T-cell (primary cell): ENCODE data around the gene SMAD1. TPM values are rescaled to one million over a fixed set of nuclear protein-coding genes. Genes with fewer than 3 reads are reported as not detected.

ENCODE experiments used
- ATAC-seq, 4 experiments: fragments of 200-7000 bp in 3 of 4; fragments of 150-1000 bp in 1 of 4; cut with Tn5 transposase; replicated peaks in 1 of 4; 1 replicate in 3 of 4; 2 replicates in 1 of 4; pipeline ENCODE4 v1.10.0; 2021; ENCODE audit warnings: moderate library complexity in 3 of 4, mild to moderate bottlenecking in 2 of 4, moderate number of reproducible peaks in 1 of 4
- CTCF ChIA-PET, 2 donors: fragments of 300-600 bp; sonication (Branson Sonifier 250); formaldehyde crosslinking; loops; one replicate each; lab custom pipeline; 2022; ENCODE audit warnings: antibody characterized with exemption in 2 of 2; lab: Charles Lee
- POLR2A ChIA-PET, 2 donors: fragments of 300-600 bp; sonication (Branson Sonifier 250); formaldehyde crosslinking; loops; one replicate each; lab custom pipeline; 2022; ENCODE audit warnings: antibody characterized with exemption in 2 of 2; lab: Charles Lee
- DNase-seq, 35 experiments: peaks; one replicate each; pipeline versions ENCODE4 v3.0.0 to v3.0.0-alpha.2; 2013 to 2023
- H3K27ac ChIP-seq: one replicate; pipeline ENCODE4 v1.5.1; 2013; ENCODE audit warnings: low read length
- H3K27me3 ChIP-seq, 2 experiments: replicated peaks in 1 of 2; 1 replicate in 1 of 2; 2 replicates in 1 of 2; pipeline versions ENCODE4 v1.6.1 to v1.7.0; 2013; ENCODE audit warnings: low read length in 1 of 2, mixed read lengths in 1 of 2; ENCODE audit not compliant: control insufficient read depth in 2 of 2, insufficient read depth in 2 of 2; ENCODE audit errors: extremely low read depth in 1 of 2
- H3K36me3 ChIP-seq, 2 donors: 1 replicate in 1 of 2; 2 replicates in 1 of 2; pipeline versions ENCODE4 v1.6.1 to v1.7.0; 2013; ENCODE audit warnings: low read length in 1 of 2; ENCODE audit not compliant: control insufficient read depth in 2 of 2, insufficient read depth in 1 of 2; ENCODE audit errors: extremely low read depth in 1 of 2
- H3K4me1 ChIP-seq, 2 experiments: 1 replicate in 1 of 2; 2 replicates in 1 of 2; pipeline versions ENCODE4 v1.6.1 to v1.7.0; 2013; ENCODE audit warnings: low read length in 2 of 2, mixed read lengths in 1 of 2; ENCODE audit not compliant: insufficient read depth in 2 of 2, control insufficient read depth in 1 of 2; ENCODE audit errors: extremely low read depth in 1 of 2
- H3K4me3 ChIP-seq, 2 donors: 1 replicate in 1 of 2; 2 replicates in 1 of 2; pipeline versions ENCODE4 v1.5.1 to v1.7.0; 2013; ENCODE audit warnings: mild to moderate bottlenecking in 2 of 2, low read length in 1 of 2, moderate library complexity in 1 of 2; ENCODE audit not compliant: control insufficient read depth in 1 of 2; ENCODE audit errors: extremely low read depth in 1 of 2
- H3K9me3 ChIP-seq: 2 replicates; pipeline ENCODE4 v1.7.0; 2013
- H3K27ac Mint-ChIP-seq, 2 donors: one replicate each; pipeline ENCODE4 v1.8.0; 2020 to 2021; ENCODE audit warnings: mild to moderate bottlenecking in 2 of 2, mixed read lengths in 2 of 2
- H3K27me3 Mint-ChIP-seq, 2 donors: one replicate each; pipeline ENCODE4 v1.8.0; 2021 to 2022; ENCODE audit warnings: mixed read lengths in 2 of 2
- H3K36me3 Mint-ChIP-seq: one replicate; pipeline ENCODE4 v1.8.0; 2021; ENCODE audit warnings: mixed read lengths
- H3K4me1 Mint-ChIP-seq, 3 donors: one replicate each; pipeline ENCODE4 v1.8.0; 2020 to 2022; ENCODE audit warnings: mixed read lengths in 3 of 3, mild to moderate bottlenecking in 1 of 3
- H3K4me3 Mint-ChIP-seq, 3 donors: one replicate each; pipeline ENCODE4 v1.8.0; 2020 to 2022; ENCODE audit warnings: mild to moderate bottlenecking in 3 of 3, mixed read lengths in 3 of 3, moderate library complexity in 3 of 3
- H3K9me3 Mint-ChIP-seq, 3 donors: one replicate each; pipeline ENCODE4 v1.8.0; 2020 to 2022; ENCODE audit warnings: mixed read lengths in 3 of 3
- WGBS: methylation state at CpG from one replicate; pipeline ENCODE4 v1.1.5; 2013; ENCODE audit warnings: missing lambda C conversion rate; ENCODE audit not compliant: insufficient coverage; 5-methylcytosine and 5-hydroxymethylcytosine counted together
- total RNA-seq, 35 experiments: library from RNA in 6 of 35; stranded (reverse) in 6 of 35; fragments of 120-200 nt in 1 of 35; gene quantifications; one replicate each; pipeline versions ENCODE4 v1.2.1 to v1.2.4 and lab custom pipeline; 2013 to 2026

SMAD1 gene
- total RNA-seq, 5 donors from 2014 or later (not counting 1 experiment from before 2014, with no cell fraction given) = 1.0 to 8.7 (median 1.5) TPM

DNA sequence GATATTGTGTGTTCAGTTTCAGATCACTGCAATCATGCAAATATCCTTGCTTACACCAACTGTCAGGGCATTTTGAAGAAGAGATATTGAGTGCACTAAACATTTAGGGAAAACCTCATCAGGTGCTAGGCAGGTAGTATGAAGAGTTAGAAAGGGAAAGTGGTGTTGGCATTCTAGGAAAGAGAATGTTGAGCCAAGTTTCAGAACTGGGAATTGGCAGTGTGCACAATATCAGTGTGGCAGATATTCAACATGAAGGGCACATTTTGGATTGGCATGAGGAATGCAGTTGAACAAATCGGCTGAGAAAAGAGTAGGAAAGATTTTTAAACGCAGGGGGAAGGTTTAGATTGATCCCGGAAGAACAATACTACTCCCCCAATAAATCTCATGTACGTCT is 43.4 kb upstream of the SMAD1 start:
- Histone ChIP-seq H3K27me3 (no peaks in the 10 kb centered on the region), H3K9me3 (no peaks in the 10 kb centered on the region), H3K36me3 (no peaks in the 10 kb centered on the region), H3K27ac (no peak overlapping the region), H3K4me1 (no peaks in the 10 kb centered on the region), H3K4me3 (no peak overlapping the region)
- Mint-ChIP-seq H3K9me3 (peaks cover 13 to 15% (median 14%) of the 10 kb centered on the region in 3 donors), H3K36me3 (no peaks in the 10 kb centered on the region), H3K4me1 (no peaks in the 10 kb centered on the region), H3K27ac (no peak overlapping the region), H3K27me3 (peaks cover 5 to 18% of the 10 kb centered on the region in 2 donors), H3K4me3 (no peak overlapping the region)
- DNase-seq (no peak), ATAC-seq (no peak)
- CTCF ChIA-PET = no interaction called here
- POLR2A ChIA-PET = no interaction called here
- WGBS = no CpG with 5 or more reads among the region's 4 CpGs

DNA sequence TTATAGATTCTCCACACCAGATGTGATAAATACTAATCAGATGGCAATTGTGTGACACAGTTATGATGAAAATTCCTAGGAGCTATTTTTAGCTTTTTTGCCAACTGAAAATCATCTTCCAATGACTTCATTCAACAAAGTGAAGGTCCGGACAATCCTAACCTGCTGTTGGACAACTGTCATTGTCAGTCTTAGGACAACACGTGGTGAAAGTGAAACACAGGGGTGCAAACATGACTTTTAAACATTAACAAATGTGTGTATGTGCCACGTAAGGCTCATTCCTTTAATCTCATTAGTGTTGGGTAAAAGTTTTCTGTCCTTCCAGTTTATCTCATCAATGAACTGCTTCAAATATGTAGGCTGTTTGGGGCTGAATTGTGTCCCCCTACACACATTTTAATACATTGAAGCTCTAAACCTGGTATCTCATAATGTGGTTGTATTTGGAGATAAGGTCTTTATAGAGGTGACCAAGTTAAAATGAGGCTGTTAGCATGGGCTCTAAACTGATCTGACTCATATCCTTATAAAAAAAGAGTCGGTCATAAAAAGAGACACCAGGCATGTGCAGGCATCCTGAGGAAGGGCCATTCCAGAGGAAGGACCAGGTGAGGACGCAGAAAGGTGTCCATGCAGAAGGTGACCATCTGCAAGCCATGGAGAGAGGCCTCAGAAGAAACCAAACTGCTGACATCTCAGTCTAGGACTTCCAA is 41.2 kb upstream of the SMAD1 start:
- no peaks in the 10 kb centered on the region for H3K27me3 ChIP-seq
- no peaks in the 10 kb centered on the region for H3K4me1 ChIP-seq
- Mint-ChIP-seq H3K27me3 (peaks cover 3 to 13% of the 10 kb centered on the region in 2 donors), H3K36me3 (no peaks in the 10 kb centered on the region), H3K9me3 (peaks cover 0 to 3% (median 0%) of the 10 kb centered on the region in 3 donors), H3K4me3 (no peak overlapping the region), H3K4me1 (no peaks in the 10 kb centered on the region), H3K27ac (no peak overlapping the region)
- 80% methylated on average over 1 of the region's 5 CpGs for WGBS
- no peaks in the 10 kb centered on the region for H3K36me3 ChIP-seq
- ChIA-PET CTCF (no interaction called here), POLR2A (no interaction called here)
- no peak overlapping the region for H3K27ac ChIP-seq
- DNase-seq (no peak), ATAC-seq (no peak)
- H3K4me3 ChIP-seq = no peak overlapping the region
- H3K9me3 ChIP-seq = no peaks in the 10 kb centered on the region

DNA sequence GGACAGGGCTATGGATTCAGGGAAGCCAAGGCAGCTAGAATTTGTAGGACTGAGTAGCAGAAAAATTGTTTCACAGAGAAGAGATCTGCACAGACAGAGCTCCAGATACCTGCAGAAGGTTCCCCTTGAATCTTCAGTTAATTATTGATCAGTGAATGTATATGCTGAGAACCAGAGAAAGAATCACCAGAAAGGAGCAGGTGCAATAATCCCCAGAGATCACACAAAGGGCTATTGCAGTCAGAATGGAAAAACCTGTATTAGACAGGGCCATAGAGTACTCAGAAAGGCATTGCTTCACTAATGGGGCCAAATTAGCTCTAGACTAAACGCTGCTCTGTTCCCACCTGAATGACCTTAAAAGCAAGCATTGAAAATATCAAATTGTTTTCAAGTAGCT is 35.5 kb upstream of the SMAD1 start:
- Mint-ChIP-seq H3K4me3 (no peak overlapping the region), H3K27me3 (peaks cover 4 to 7% of the 10 kb centered on the region in 2 donors), H3K4me1 (no peaks in the 10 kb centered on the region), H3K9me3 (peaks cover 0 to 5% (median 0%) of the 10 kb centered on the region in 3 donors), H3K27ac (no peak overlapping the region), H3K36me3 (no peaks in the 10 kb centered on the region)
- no peak for ATAC-seq
- Histone ChIP-seq H3K4me3 (no peak overlapping the region), H3K36me3 (no peaks in the 10 kb centered on the region), H3K27me3 (no peaks in the 10 kb centered on the region), H3K4me1 (no peaks in the 10 kb centered on the region), H3K27ac (no peak overlapping the region), H3K9me3 (no peaks in the 10 kb centered on the region)
- no peak for DNase-seq
- CTCF ChIA-PET = no interaction called here
- WGBS = 100% methylated on average over 1 of the region's 1 CpG
- POLR2A ChIA-PET = interaction anchor here in 1 of 2 donors (0.6 kb wide), 1 partner anchor 90 kb away, joined by 3 read pairs; no protein-coding TSS in a partner anchor

DNA sequence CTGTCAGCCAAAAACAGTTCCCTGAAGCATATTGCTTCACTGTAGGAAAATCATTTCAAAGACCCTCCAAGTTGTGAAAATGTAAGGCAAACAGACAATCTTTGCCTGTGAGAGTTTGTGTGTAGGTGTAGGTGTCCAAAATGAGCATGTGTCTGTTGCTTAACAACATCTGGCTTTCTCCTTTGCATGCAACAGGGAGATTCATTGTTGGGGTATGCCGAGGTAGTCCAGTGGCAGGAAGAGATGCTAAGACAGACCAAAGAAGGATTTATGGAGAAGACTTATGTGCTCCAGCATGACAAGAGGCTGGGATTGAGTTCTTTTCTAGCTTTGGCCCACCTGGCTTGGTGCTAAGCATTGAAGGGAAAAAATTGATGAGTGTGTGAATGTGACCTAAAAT is 29.8 kb upstream of the SMAD1 start:
- H3K27ac Mint-ChIP-seq = no peak overlapping the region
- no peak overlapping the region for H3K4me3 Mint-ChIP-seq
- no peaks in the 10 kb centered on the region for H3K36me3 Mint-ChIP-seq
- Histone ChIP-seq H3K4me3 (no peak overlapping the region), H3K9me3 (no peaks in the 10 kb centered on the region), H3K27ac (no peak overlapping the region), H3K4me1 (no peaks in the 10 kb centered on the region), H3K27me3 (no peaks in the 10 kb centered on the region), H3K36me3 (no peaks in the 10 kb centered on the region)
- ChIA-PET CTCF (no interaction called here), POLR2A (no interaction called here)
- H3K9me3 Mint-ChIP-seq = peaks cover 4 to 5% (median 4%) of the 10 kb centered on the region in 3 donors
- DNase-seq = no peak
- WGBS = 100% methylated on average over 1 of the region's 1 CpG
- no peak for ATAC-seq
- H3K4me1 Mint-ChIP-seq = no peaks in the 10 kb centered on the region
- peaks cover 6 to 20% of the 10 kb centered on the region in 2 donors for H3K27me3 Mint-ChIP-seq

DNA sequence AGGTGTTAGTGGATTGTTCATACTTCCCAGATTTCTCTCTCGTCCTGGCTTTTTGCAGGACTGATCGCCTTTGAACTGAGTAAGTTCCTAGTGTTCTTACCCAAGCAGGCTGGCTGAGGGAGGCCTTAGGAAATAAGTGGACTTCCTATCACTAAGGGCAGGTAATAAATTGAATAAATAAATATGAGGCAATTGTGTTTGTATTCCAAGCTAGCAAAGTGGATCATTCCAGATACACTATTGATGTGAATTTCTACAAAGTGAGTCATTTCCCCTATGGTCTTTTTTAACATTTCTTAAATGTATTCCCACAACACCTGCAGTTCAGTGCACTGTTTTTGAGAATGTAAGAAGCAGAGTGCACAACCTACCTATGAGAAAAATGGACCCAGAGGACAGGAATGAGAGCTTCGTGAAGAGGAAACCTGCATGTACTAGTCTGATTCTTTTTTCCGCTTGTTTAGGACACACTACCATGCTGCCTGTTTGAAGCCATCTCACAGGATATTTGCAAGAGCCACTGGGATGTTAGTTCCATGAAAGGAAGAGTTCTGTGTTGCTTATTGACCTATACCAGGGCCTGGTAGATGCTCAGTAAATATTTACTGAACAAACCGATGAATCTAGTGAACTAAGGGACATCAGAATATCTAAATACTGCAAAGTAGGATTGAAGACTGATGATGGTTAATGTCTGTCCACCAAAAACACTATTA is 29.0 kb upstream of the SMAD1 start:
- Histone ChIP-seq H3K4me3 (no peak overlapping the region), H3K27me3 (no peaks in the 10 kb centered on the region), H3K27ac (no peak overlapping the region), H3K4me1 (no peaks in the 10 kb centered on the region), H3K36me3 (no peaks in the 10 kb centered on the region), H3K9me3 (no peaks in the 10 kb centered on the region)
- ATAC-seq (no peak), DNase-seq (no peak)
- H3K9me3 Mint-ChIP-seq = peaks cover 4 to 5% (median 4%) of the 10 kb centered on the region in 3 donors
- H3K36me3 Mint-ChIP-seq = no peaks in the 10 kb centered on the region
- peaks cover 4 to 20% of the 10 kb centered on the region in 2 donors for H3K27me3 Mint-ChIP-seq
- CTCF ChIA-PET = no interaction called here
- 80% methylated on average over 1 of the region's 5 CpGs for WGBS
- H3K4me3 Mint-ChIP-seq = no peak overlapping the region
- no peak overlapping the region for H3K27ac Mint-ChIP-seq
- POLR2A ChIA-PET = no interaction called here
- no peaks in the 10 kb centered on the region for H3K4me1 Mint-ChIP-seq

DNA sequence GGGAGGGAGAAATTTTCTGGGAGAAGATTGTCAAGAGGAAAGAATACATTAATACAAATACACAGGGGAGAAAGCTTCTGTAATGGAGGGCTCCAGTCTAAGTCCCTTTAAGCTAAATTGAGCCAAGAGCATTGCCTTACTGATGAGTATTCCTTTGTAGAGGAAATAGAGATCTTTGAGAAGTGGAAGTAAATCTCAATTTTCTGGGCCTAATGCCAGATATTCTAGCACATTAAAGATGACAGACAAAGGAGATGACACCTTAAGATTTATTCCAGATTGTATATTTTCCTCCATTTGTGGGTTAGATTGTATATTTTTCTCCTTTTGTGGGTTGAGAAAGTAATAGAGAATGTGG is 28.5 kb upstream of the SMAD1 start:
- H3K27me3 Mint-ChIP-seq = peaks cover 4 to 20% of the 10 kb centered on the region in 2 donors
- no peak for DNase-seq
- H3K27me3 ChIP-seq = no peaks in the 10 kb centered on the region
- H3K36me3 Mint-ChIP-seq = no peaks in the 10 kb centered on the region
- ATAC-seq = no peak
- ChIA-PET CTCF (no interaction called here), POLR2A (no interaction called here)
- no peaks in the 10 kb centered on the region for H3K9me3 ChIP-seq
- H3K4me3 Mint-ChIP-seq = no peak overlapping the region
- H3K27ac ChIP-seq = no peak overlapping the region
- no peak overlapping the region for H3K27ac Mint-ChIP-seq
- no peaks in the 10 kb centered on the region for H3K4me1 Mint-ChIP-seq
- peaks cover 4 to 5% (median 4%) of the 10 kb centered on the region in 3 donors for H3K9me3 Mint-ChIP-seq
- no peaks in the 10 kb centered on the region for H3K4me1 ChIP-seq
- no peaks in the 10 kb centered on the region for H3K36me3 ChIP-seq
- no peak overlapping the region for H3K4me3 ChIP-seq
